HepG2 (cell line): ENCODE results near the gene WWC2. TPM values are rescaled to one million over a fixed set of nuclear protein-coding genes. Genes with fewer than 3 reads are reported as not detected.

Experiments used
- ATAC-seq: fragments of 200-7000 bp; cut with Tn5 transposase; 3 replicates; pipeline ENCODE4 v1.9.1; 2020; ENCODE audit warnings: mild to moderate bottlenecking, moderate library complexity
- BruUV-seq: library from RNA; stranded (reverse); fragments of 400-500 nt; replicated peaks from 2 replicates; lab custom pipeline; 2021; lab: Mats Ljungman, UMichigan
- CTCF ChIA-PET: fragments of 300-600 bp; formaldehyde crosslinking; extraction: SDS; loops from one replicate; lab custom pipeline; 2021; ENCODE audit warnings: low total read pairs, inconsistent platforms, low intra/inter-chr PET ratio; lab: Yijun Ruan, JAX
- POLR2A ChIA-PET: fragments of 350-600 bp; sonication (Branson Sonifier 250); formaldehyde crosslinking; loops from one replicate; lab custom pipeline; 2020; ENCODE audit warnings: antibody characterized with exemption, inconsistent platforms; lab: Yijun Ruan, JAX
- DNase-seq: peaks from one replicate; pipeline ENCODE4 v3.0.0-alpha.2; 2015; ENCODE audit warnings: low spot score
- FAIRE-seq: peaks from 3 replicates; lab custom pipeline; 2011; peaks lifted over from hg19 to GRCh38; lab: Jason Lieb, UNC
- H2AFZ ChIP-seq: one replicate; pipeline ENCODE4 v1.6.1; 2011; ENCODE audit warnings: low read length, inconsistent platforms
- H3K27ac ChIP-seq: fragments of 300-600 bp; 3 replicates; pipeline ENCODE4 v1.8.0; 2011; ENCODE audit warnings: mixed run types, mild to moderate bottlenecking, mixed read lengths, low read length, inconsistent platforms; ENCODE audit not compliant: insufficient read depth; ENCODE audit errors: extremely low read length
- H3K27me3 ChIP-seq, 2 experiments: fragments of 200-600 bp in 1 of 2; 2 replicates in 1 of 2; 3 replicates in 1 of 2; pipeline versions ENCODE4 v1.6.0 to v1.8.0; 2011; ENCODE audit warnings: low read length in 2 of 2, mild to moderate bottlenecking in 2 of 2, moderate library complexity in 2 of 2, inconsistent platforms in 1 of 2; ENCODE audit not compliant: insufficient read depth in 2 of 2, control insufficient read depth in 1 of 2
- H3K36me3 ChIP-seq, 2 experiments: fragments of 200-600 bp in 1 of 2; replicated peaks in 1 of 2; 2 replicates in 1 of 2; 3 replicates in 1 of 2; pipeline versions ENCODE4 v1.5.1 to v1.8.0; 2011; ENCODE audit warnings: low read length in 2 of 2, inconsistent platforms in 1 of 2; ENCODE audit not compliant: insufficient read depth in 2 of 2, control insufficient read depth in 1 of 2
- H3K4me1 ChIP-seq: 2 replicates; pipeline ENCODE4 v1.5.1; 2012; ENCODE audit warnings: low read length, inconsistent platforms; ENCODE audit not compliant: insufficient read depth
- H3K4me2 ChIP-seq: 2 replicates; pipeline ENCODE4 v1.6.0; 2011; ENCODE audit warnings: low read depth, low read length, inconsistent platforms
- H3K4me3 ChIP-seq, 3 experiments: fragments of 200-600 bp in 1 of 3; sonication (generic), shearing (Covaris generic) in 1 of 3; replicated peaks in 1 of 3; 2 replicates each; pipeline ENCODE4 v1.5.1; 2011 to 2016; ENCODE audit warnings: low read length in 3 of 3, inconsistent platforms in 2 of 3, low read depth in 2 of 3, mild to moderate bottlenecking in 2 of 3, control low read depth in 1 of 3, mixed read lengths in 1 of 3; ENCODE audit not compliant: insufficient read depth in 1 of 3
- H3K79me2 ChIP-seq: one replicate; pipeline ENCODE4 v1.6.1; 2011; ENCODE audit warnings: low read length, inconsistent platforms; ENCODE audit not compliant: insufficient read depth
- H3K9ac ChIP-seq: 2 replicates; pipeline ENCODE4 v1.6.0; 2011; ENCODE audit warnings: mild to moderate bottlenecking, low read depth, low read length, inconsistent platforms; ENCODE audit not compliant: insufficient read depth
- H3K9me3 ChIP-seq: 2 replicates; pipeline ENCODE4 v1.5.1; 2012; ENCODE audit warnings: mild to moderate bottlenecking, low read length
- H4K20me1 ChIP-seq: 2 replicates; pipeline ENCODE4 v1.6.0; 2011; ENCODE audit warnings: inconsistent platforms, mild to moderate bottlenecking, low read length, moderate library complexity; ENCODE audit not compliant: insufficient read depth
- EEA1 ChIP-seq: sonication (generic); formaldehyde crosslinking; IDR thresholded peaks from 2 replicates; pipeline ENCODE4 v1.5.1; 2020; ENCODE audit warnings: mild to moderate bottlenecking, missing genetic modification reagents, borderline replicate concordance
- GATAD2A ChIP-seq: IDR thresholded peaks from 2 replicates; pipeline ENCODE4 v1.6.1; 2016
- MXD3 ChIP-seq: IDR thresholded peaks from 2 replicates; pipeline ENCODE4 v1.6.1; 2016; ENCODE audit warnings: mild to moderate bottlenecking, missing biosample characterization, missing genetic modification reagents
- NFAT5 ChIP-seq: sonication (generic); formaldehyde crosslinking; IDR thresholded peaks from 2 replicates; pipeline ENCODE4 v1.4.0; 2020; ENCODE audit warnings: missing genetic modification reagents
- NFYB ChIP-seq: sonication (generic); formaldehyde crosslinking; IDR thresholded peaks from 2 replicates; pipeline ENCODE4 v1.4.0; 2020; ENCODE audit warnings: missing genetic modification reagents
- NONO ChIP-seq, 2 experiments: fragments of 450-650 bp in 1 of 2; sonication (generic) in 1 of 2; formaldehyde crosslinking in 1 of 2; IDR thresholded peaks in 1 of 2; conservative IDR thresholded peaks in 1 of 2; 2 replicates each; pipeline versions ENCODE4 v1.6.1 to v1.8.0; 2017 to 2022; ENCODE audit warnings: mild to moderate bottlenecking in 1 of 2, missing genetic modification reagents in 1 of 2, moderate library complexity in 1 of 2
- PRPF4 ChIP-seq: fragments of 200-400 bp; formaldehyde crosslinking; IDR thresholded peaks from 2 replicates; pipeline ENCODE4 v1.6.1; 2016; ENCODE audit warnings: low read length, low read depth; ENCODE audit not compliant: poor library complexity, severe bottlenecking
- SMARCC2 ChIP-seq: fragments of 450-650 bp; IDR thresholded peaks from 2 replicates; pipeline ENCODE4 v1.6.1; 2017; ENCODE audit warnings: antibody characterized with exemption, mild to moderate bottlenecking
- ZFP82 ChIP-seq: sonication (generic); formaldehyde crosslinking; IDR thresholded peaks from 2 replicates; pipeline ENCODE4 v1.5.1; 2020; ENCODE audit warnings: mild to moderate bottlenecking, missing genetic modification reagents, borderline replicate concordance
- ZNF256 ChIP-seq: sonication (generic); formaldehyde crosslinking; conservative IDR thresholded peaks from 2 replicates; pipeline ENCODE4 v1.4.0; 2020; ENCODE audit warnings: missing genetic modification reagents
- ZNF30 ChIP-seq: sonication (generic); formaldehyde crosslinking; IDR thresholded peaks from 2 replicates; pipeline ENCODE4 v1.5.0; 2020; ENCODE audit warnings: mild to moderate bottlenecking, missing genetic modification reagents
- ZNF597 ChIP-seq: sonication (generic); formaldehyde crosslinking; IDR thresholded peaks from 2 replicates; pipeline ENCODE4 v1.5.0; 2020; ENCODE audit warnings: missing genetic modification reagents
- ZNF614 ChIP-seq: IDR thresholded peaks from 2 replicates; pipeline ENCODE4 v1.6.1; 2018; ENCODE audit warnings: missing biosample characterization, missing genetic modification reagents, inconsistent platforms, borderline replicate concordance
- ZNF704 ChIP-seq: sonication (generic); formaldehyde crosslinking; IDR thresholded peaks from 2 replicates; pipeline ENCODE4 v1.8.1; 2023; ENCODE audit warnings: mild to moderate bottlenecking, inconsistent platforms, moderate library complexity, missing genetic modification reagents, borderline replicate concordance
- WGBS: methylation state at CpG from one replicate; pipeline ENCODE4 v1.1.6; 2017; ENCODE audit warnings: low lambda C conversion rate; 5-methylcytosine and 5-hydroxymethylcytosine counted together
- in situ Hi-C: cut with HindIII; loops from 2 replicates; pipeline ENCODE4 v1.10.0; 2017; ENCODE audit warnings: low pct_unique_long_range_greater_than_20kb; ENCODE audit not compliant: extremely low pct_ligation_motif_present
- intact Hi-C: fragments of 100-400 bp; cut with micrococcal nuclease; formaldehyde crosslinking; loops from one replicate; pipeline ENCODE4 v1.10.0; 2022; ENCODE audit not compliant: unreplicated experiment
- polyA plus RNA-seq, 8 experiments: library from polyadenylated mRNA; depleted of rRNA in 3 of 8; stranded (reverse) in 7 of 8; unstranded in 1 of 8; fragments of >200 nt; fragmentation: Illumina TruSeq in 4 of 8; extraction: Trizol in 4 of 8; gene quantifications; 2 replicates each; pipeline versions ENCODE4 v1.2.1 to v1.2.3, GENCODE V29; 2011 to 2016; ENCODE audit warnings: low read depth in 4 of 8, missing spikeins in 1 of 8, mixed read lengths in 1 of 8; ENCODE audit not compliant: insufficient read depth in 1 of 8
- total RNA-seq, 5 experiments: library from RNA; depleted of rRNA; stranded (reverse); fragments of >200 nt; fragmentation: Illumina TruSeq; extraction: Trizol; gene quantifications; 2 replicates each; pipeline ENCODE4 v1.2.3, GENCODE V29; 2016; ENCODE audit warnings: low read depth in 1 of 5

WWC2 gene
- total and polyA plus RNA-seq, 2 of the 13 experiments (the other 11 are each of a cell fraction or from before 2014, with no cell fraction given) = 40.0 to 50.1 TPM

- WGBS = 67% methylated on average over 5 of the region's 5 CpGs
- ATAC-seq = no peak
- no peak overlapping the region for H3K4me2 ChIP-seq
- TF ChIP-seq ZNF597 (CRISPR knock-in tag) (no peak), NFYB (CRISPR knock-in tag) (no peak), ZNF30 (CRISPR knock-in tag) (no peak), NONO (IDR thresholded peaks at IDR 0.05) (no peak), NONO (CRISPR knock-in tag; conservative IDR thresholded peaks at IDR 0.05) (no peak), EEA1 (CRISPR knock-in tag) (no peak), MXD3 (CRISPR knock-in tag) (no peak), NFAT5 (CRISPR knock-in tag) (no peak), ZFP82 (CRISPR knock-in tag) (no peak), ZNF614 (CRISPR knock-in tag) (no peak), GATAD2A (CRISPR knock-in tag) (no peak), ZNF704 (CRISPR knock-in tag) (no peak), ZNF256 (CRISPR knock-in tag) (no peak), PRPF4 (no peak), SMARCC2 (no peak)
Observed at GRCh38 chr4:183068502-183068901, 30.6 kb upstream of the WWC2 start.

More at GRCh38 chr4:183068502-183068901, 30.6 kb upstream of the WWC2 start:
- H3K36me3 ChIP-seq = no peaks in the 10 kb centered on the region
- ChIA-PET POLR2A (no interaction called here), CTCF (no interaction called here)
- no peaks in the 10 kb centered on the region for H3K79me2 ChIP-seq
- no peak for FAIRE-seq
- no peaks in the 10 kb centered on the region; a peak in 1 of 5 replicates for H3K27me3 ChIP-seq
- H2AFZ ChIP-seq = no peak overlapping the region
- H3K9me3 ChIP-seq = no peaks in the 10 kb centered on the region
- peaks cover 37% of the 10 kb centered on the region for H3K4me1 ChIP-seq
- H4K20me1 ChIP-seq = no peaks in the 10 kb centered on the region
- in situ Hi-C loops (loop anchor here (25.0 kb wide), 1 partner anchor 344 kb away; no protein-coding TSS in a partner anchor), intact Hi-C loops (no loop called here)
- no TSS peak for BruUV-seq
- no peak overlapping the region for H3K27ac ChIP-seq
- no peak overlapping the region for H3K4me3 ChIP-seq
- H3K9ac ChIP-seq = no peak overlapping the region
- no peak for DNase-seq
